ENCODE measurements around the gene GKN1. TPM values are rescaled to one million over a fixed set of nuclear protein-coding genes. Genes with fewer than 3 reads are reported as not detected.

The GKN1 gene
- total and polyA plus RNA-seq, 4 donors, result not detected

- 91% methylated on average over 8 of the region's 8 CpGs for WGBS
- no peak overlapping the region for H3K9ac ChIP-seq (ENCODE audit: low read depth in 1 of 2, low read length in 2 of 2)
- no peak for DNase-seq (ENCODE audit: low spot score)
- no peak overlapping the region for H3K27ac ChIP-seq (ENCODE audit: low read depth in 1 of 2, low read length in 2 of 2)
- no peaks in the 10 kb centered on the region for H3K36me3 ChIP-seq (ENCODE audit: control insufficient read depth in 4 of 4, insufficient read depth in 3 of 4, low read depth in 1 of 4, low read length in 3 of 4)
- H3K4me1 ChIP-seq (ENCODE audit: control insufficient read depth in 4 of 4, insufficient read depth in 4 of 4, low read length in 3 of 4), result no peaks in the 10 kb centered on the region
- no peaks in the 10 kb centered on the region for H3K9me3 ChIP-seq (ENCODE audit: control insufficient read depth in 4 of 4, low read length in 3 of 4)
- no peak for TF ChIP-seq RXRA (IDR thresholded peaks at IDR 0.05)
- no peak for TF ChIP-seq HNF4A (conservative IDR thresholded peaks at IDR 0.05)
- no peak for TF ChIP-seq REST (IDR thresholded peaks at IDR 0.05)
- TF ChIP-seq ATF3 (IDR thresholded peaks at IDR 0.05), result no peak
- no peak for TF ChIP-seq EGR1 (IDR thresholded peaks at IDR 0.05; ENCODE audit: low read depth in 2 of 2)
- no peak for TF ChIP-seq NR2F2 (IDR thresholded peaks at IDR 0.05)
- no peak for TF ChIP-seq SP1 (IDR thresholded peaks at IDR 0.05)
- no peak for TF ChIP-seq GABPA (IDR thresholded peaks at IDR 0.05 in 1 of 2, conservative IDR thresholded peaks at IDR 0.05 in 1 of 2)
- no peak for TF ChIP-seq YY1 (IDR thresholded peaks at IDR 0.05)
- no peak for TF ChIP-seq FOXA2 (IDR thresholded peaks at IDR 0.05)
- TF ChIP-seq CTCF (IDR thresholded peaks at IDR 0.05; ENCODE audit: low read depth, low read length, missing input control), result no peak
- TF ChIP-seq MAX (IDR thresholded peaks at IDR 0.05), result no peak
- no peak for TF ChIP-seq HNF4G (IDR thresholded peaks at IDR 0.05)
- TF ChIP-seq ZBTB33 (IDR thresholded peaks at IDR 0.05), result no peak
- H3K4me3 ChIP-seq (ENCODE audit: low read depth in 1 of 3, low read length in 3 of 3), result no peak overlapping the region
- no peaks in the 10 kb centered on the region for H3K27me3 ChIP-seq (ENCODE audit: control insufficient read depth in 4 of 4, insufficient read depth in 4 of 4, low read length in 3 of 4)
Observed at GRCh38 chr2:68969736-68970490, 4.5 kb upstream of the GKN1 start.
